ENCODE results near the gene SLC28A1. TPM values are rescaled to one million over a fixed set of nuclear protein-coding genes. Genes with fewer than 3 reads are reported as not detected.

The SLC28A1 gene
- total and polyA plus RNA-seq, 7 experiments from 2014 or later = not detected

DNA sequence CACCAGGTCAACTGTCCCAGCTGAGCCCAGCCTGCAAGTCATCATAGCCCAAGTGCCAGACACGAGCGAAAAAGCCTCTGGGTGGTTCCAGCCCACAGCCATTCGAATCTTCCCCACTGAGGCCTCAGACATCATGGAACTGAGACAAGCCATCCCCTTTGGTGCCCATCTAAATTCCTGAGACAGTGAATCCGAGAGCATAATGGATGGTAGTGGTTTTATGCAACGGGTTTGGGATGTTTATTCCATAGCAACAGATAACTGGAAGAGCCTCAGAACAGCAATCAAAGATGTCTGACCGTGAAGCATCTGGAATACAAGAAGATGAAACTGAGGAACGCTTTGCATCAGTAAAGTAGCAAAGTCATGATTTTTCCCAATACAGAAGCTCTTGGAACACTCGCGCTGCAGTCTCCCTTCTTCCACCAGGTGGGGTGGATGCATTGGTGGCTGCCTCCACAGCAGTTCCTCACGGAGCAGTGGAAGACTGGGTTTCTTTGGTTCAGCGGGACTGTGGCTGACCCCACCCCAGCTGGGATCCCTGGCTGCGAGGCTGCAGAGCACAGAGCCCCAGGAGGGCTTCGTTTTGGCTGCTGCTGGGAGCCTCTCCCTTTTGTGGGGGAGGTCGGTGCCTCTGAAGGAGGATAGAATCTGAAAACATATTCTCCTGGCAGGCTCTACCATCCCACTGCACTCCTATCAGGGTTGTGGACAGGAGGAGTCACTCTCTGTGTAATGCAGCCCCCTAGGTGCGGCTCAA lies 70.8 kb downstream of the SLC28A1 start:
- ChIA-PET POLR2A (no interaction called here), CTCF (interaction anchor here (0.6 to 1.1 kb wide), 5 partner anchors 27 to 91 kb away, joined by 3 to 18 read pairs (median 3); no protein-coding TSS in a partner anchor)
- Histone ChIP-seq H3K9me3 (ENCODE audit: control insufficient read depth in 2 of 3, low read length in 3 of 3) (no peaks in the 10 kb centered on the region), H3K27ac (ENCODE audit: low read depth, low read length) (no peak overlapping the region), H3K4me1 (ENCODE audit: control insufficient read depth in 2 of 2, insufficient read depth in 2 of 2, low read length in 2 of 2) (no peaks in the 10 kb centered on the region), H3K27me3 (ENCODE audit: control insufficient read depth in 2 of 2, insufficient read depth in 2 of 2, low read length in 2 of 2) (no peaks in the 10 kb centered on the region), H3K36me3 (ENCODE audit: control insufficient read depth in 2 of 3, insufficient read depth in 3 of 3, low read length in 3 of 3) (no peaks in the 10 kb centered on the region), H3K4me3 (ENCODE audit: low read length) (no peak overlapping the region)
- Mint-ChIP-seq H3K36me3 (no peaks in the 10 kb centered on the region), H3K4me3 (peak overlapping the region in 3 of 10 donors; percentile 12 to 37 (median 33)), H3K27me3 (peaks cover 5 to 39% (median 8%) of the 10 kb centered on the region in 5 donors), H3K4me1 (peaks cover 4 to 12% (median 11%) of the 10 kb centered on the region in 7 donors), H3K9me3 (no peaks in the 10 kb centered on the region), H3K27ac (no peak overlapping the region)
- ATAC-seq = peak; percentile 74
- intact Hi-C loops (cut with micrococcal nuclease) = loop anchor here (1.0 to 2.0 kb wide), 4 partner anchors 28 to 214 kb away; no protein-coding TSS in a partner anchor
- DNase-seq = peak in 7 of 9 donors; percentile 11 to 40 (median 34)

DNA sequence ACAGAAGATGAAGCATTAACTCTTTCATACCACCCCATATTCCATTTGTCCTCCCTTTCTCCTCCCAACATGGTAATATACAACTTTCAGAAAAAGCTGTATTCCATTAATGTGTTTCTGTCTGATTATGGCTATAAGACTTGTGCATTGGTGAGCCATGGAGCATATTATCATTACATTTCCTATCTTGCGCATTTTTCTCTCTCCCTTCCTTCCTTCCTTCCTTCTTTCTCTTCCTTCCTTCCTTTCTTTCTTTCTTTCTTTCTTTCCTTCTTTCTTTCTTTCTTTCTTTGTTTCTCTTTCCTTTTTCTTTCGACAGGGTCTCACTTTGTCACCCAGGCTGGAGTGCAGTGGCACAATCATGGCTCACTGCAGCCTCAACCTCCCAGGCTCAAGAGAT lies 71.7 kb downstream of the SLC28A1 start:
- Histone ChIP-seq H3K36me3 (ENCODE audit: control insufficient read depth in 2 of 3, insufficient read depth in 3 of 3, low read length in 3 of 3) (no peaks in the 10 kb centered on the region), H3K27me3 (ENCODE audit: control insufficient read depth in 2 of 2, insufficient read depth in 2 of 2, low read length in 2 of 2) (no peaks in the 10 kb centered on the region), H3K9me3 (ENCODE audit: control insufficient read depth in 2 of 3, low read length in 3 of 3) (no peaks in the 10 kb centered on the region), H3K4me1 (ENCODE audit: control insufficient read depth in 2 of 2, insufficient read depth in 2 of 2, low read length in 2 of 2) (no peaks in the 10 kb centered on the region), H3K4me3 (ENCODE audit: low read length) (no peak overlapping the region), H3K27ac (ENCODE audit: low read depth, low read length) (no peak overlapping the region)
- Mint-ChIP-seq H3K36me3 (no peaks in the 10 kb centered on the region), H3K4me1 (peaks cover 4 to 17% (median 11%) of the 10 kb centered on the region in 7 donors), H3K27ac (peak overlapping the region in 1 of 9 donors; percentile 18), H3K27me3 (peaks cover 5 to 34% (median 8%) of the 10 kb centered on the region in 5 donors), H3K9me3 (no peaks in the 10 kb centered on the region), H3K4me3 (peak overlapping the region in 2 of 10 donors; percentile 12 to 21)
- POLR2A ChIA-PET = no interaction called here
- intact Hi-C loops (cut with micrococcal nuclease) = no loop called here
- DNase-seq (no peak), ATAC-seq (no peak)
- CTCF ChIA-PET = interaction anchor here (3.6 kb wide), 1 partner anchor 89 kb away, joined by 27 read pairs; no protein-coding TSS in a partner anchor

DNA sequence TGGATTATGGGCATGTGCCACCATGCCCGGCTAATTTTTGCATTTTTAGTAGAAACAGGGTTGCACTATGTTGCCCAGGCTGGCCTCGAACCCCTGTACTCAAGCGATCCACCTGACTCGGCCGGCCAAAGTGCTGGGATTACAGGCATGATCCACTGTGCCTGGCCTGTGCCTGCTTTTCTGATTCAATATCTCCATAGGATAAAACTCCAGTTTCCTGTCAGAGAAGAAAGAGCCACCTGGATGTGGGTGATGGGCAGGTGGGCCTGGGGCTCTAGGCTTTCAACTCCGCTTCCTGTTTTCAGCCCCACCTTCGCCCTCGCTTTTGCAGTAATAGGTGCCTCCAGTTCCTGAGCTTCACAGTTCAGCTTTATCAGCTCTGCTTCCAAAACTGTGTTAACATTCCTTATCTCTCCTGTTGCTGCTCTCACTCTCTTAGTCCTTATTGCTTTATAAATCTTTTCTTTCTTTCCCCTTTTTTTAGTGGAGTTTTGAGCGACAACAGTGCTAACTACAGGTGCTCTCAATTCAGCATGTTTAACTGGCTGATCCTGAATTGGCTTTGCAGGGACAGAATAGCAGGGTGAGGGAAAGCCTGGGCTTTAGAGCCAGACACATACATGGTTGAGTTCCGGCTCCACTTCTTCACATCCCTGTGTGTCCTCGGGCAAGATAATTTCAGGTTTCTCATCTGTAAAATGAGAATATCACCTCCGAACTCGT lies 76.1 kb downstream of the SLC28A1 start:
- Histone ChIP-seq H3K4me3 (ENCODE audit: low read length) (no peak overlapping the region), H3K4me1 (ENCODE audit: control insufficient read depth in 2 of 2, insufficient read depth in 2 of 2, low read length in 2 of 2) (no peaks in the 10 kb centered on the region), H3K36me3 (ENCODE audit: control insufficient read depth in 2 of 3, insufficient read depth in 3 of 3, low read length in 3 of 3) (no peaks in the 10 kb centered on the region), H3K27me3 (ENCODE audit: control insufficient read depth in 2 of 2, insufficient read depth in 2 of 2, low read length in 2 of 2) (peaks cover 0 to 4% of the 10 kb centered on the region in 2 donors), H3K9me3 (ENCODE audit: control insufficient read depth in 2 of 3, low read length in 3 of 3) (no peaks in the 10 kb centered on the region), H3K27ac (ENCODE audit: low read depth, low read length) (no peak overlapping the region)
- H3K36me3 Mint-ChIP-seq = no peaks in the 10 kb centered on the region
- peaks cover 5 to 37% (median 13%) of the 10 kb centered on the region in 5 donors for H3K27me3 Mint-ChIP-seq
- DNase-seq = no peak
- POLR2A ChIA-PET = interaction anchor here (0.6 kb wide), 1 partner anchor 409 kb away, joined by 3 read pairs; no protein-coding TSS in a partner anchor
- H3K4me1 Mint-ChIP-seq = peaks cover 4 to 17% (median 7%) of the 10 kb centered on the region in 7 donors
- intact Hi-C loops (cut with micrococcal nuclease) = no loop called here
- peaks cover 0 to 6% (median 0%) of the 10 kb centered on the region in 11 donors for H3K9me3 Mint-ChIP-seq
- CTCF ChIA-PET = interaction anchor here (0.6 kb wide), 1 partner anchor 393 kb away, joined by 3 read pairs; no protein-coding TSS in a partner anchor
- no peak for ATAC-seq
- H3K27ac Mint-ChIP-seq = no peak overlapping the region
- H3K4me3 Mint-ChIP-seq = no peak overlapping the region

GRCh38 chr15:84961114-84961452 lies 76.6 kb downstream of the SLC28A1 start:
- no peak for ATAC-seq
- peaks cover under 1 to 12% (median 4%) of the 10 kb centered on the region in 7 donors for H3K4me1 Mint-ChIP-seq
- no peaks in the 10 kb centered on the region for H3K36me3 ChIP-seq (ENCODE audit: control insufficient read depth in 2 of 3, insufficient read depth in 3 of 3, low read length in 3 of 3)
- H3K9me3 Mint-ChIP-seq = peaks cover 0 to 6% (median 0%) of the 10 kb centered on the region in 11 donors
- H3K9me3 ChIP-seq (ENCODE audit: control insufficient read depth in 2 of 3, low read length in 3 of 3) = no peaks in the 10 kb centered on the region
- intact Hi-C loops (cut with micrococcal nuclease) = no loop called here
- no peak overlapping the region for H3K4me3 ChIP-seq (ENCODE audit: low read length)
- no peak overlapping the region for H3K27ac ChIP-seq (ENCODE audit: low read depth, low read length)
- no peak overlapping the region for H3K27ac Mint-ChIP-seq
- H3K4me3 Mint-ChIP-seq = no peak overlapping the region
- peaks cover 0 to 4% of the 10 kb centered on the region in 2 donors for H3K27me3 ChIP-seq (ENCODE audit: control insufficient read depth in 2 of 2, insufficient read depth in 2 of 2, low read length in 2 of 2)
- no peaks in the 10 kb centered on the region for H3K4me1 ChIP-seq (ENCODE audit: control insufficient read depth in 2 of 2, insufficient read depth in 2 of 2, low read length in 2 of 2)
- H3K36me3 Mint-ChIP-seq = no peaks in the 10 kb centered on the region
- ChIA-PET POLR2A (no interaction called here), CTCF (interaction anchor here (0.6 kb wide), 1 partner anchor 393 kb away, joined by 3 read pairs; no protein-coding TSS in a partner anchor)
- no peak for DNase-seq
- peaks cover under 1 to 33% (median 12%) of the 10 kb centered on the region in 5 donors for H3K27me3 Mint-ChIP-seq

GRCh38 chr15:84961707-84962106 lies 77.2 kb downstream of the SLC28A1 start:
- H3K36me3 Mint-ChIP-seq = no peaks in the 10 kb centered on the region
- no peaks in the 10 kb centered on the region for H3K9me3 ChIP-seq (ENCODE audit: control insufficient read depth in 2 of 3, low read length in 3 of 3)
- no peak for ATAC-seq

DNA sequence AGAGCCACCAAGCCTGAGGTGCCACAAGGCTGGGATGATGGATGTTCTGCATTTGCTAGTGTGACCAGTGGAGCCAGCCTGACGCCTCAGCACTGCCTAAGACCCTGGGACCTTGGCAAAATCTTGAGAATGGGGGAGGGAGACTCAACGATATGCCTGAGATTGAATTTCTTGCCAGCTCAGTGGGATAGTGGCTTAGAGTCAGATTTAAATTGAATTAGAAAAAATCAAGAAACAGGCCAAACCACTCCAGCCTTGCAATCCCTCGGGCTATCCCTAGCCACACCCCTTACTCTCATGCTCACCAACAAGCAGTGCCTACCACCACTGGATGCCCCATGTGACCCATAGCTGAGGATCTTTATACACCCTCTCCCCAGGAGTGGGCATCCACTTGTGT lies 78.5 kb downstream of the SLC28A1 start:
- Mint-ChIP-seq H3K4me1 (peaks cover 0 to 12% (median 6%) of the 10 kb centered on the region in 7 donors), H3K9me3 (peaks cover 0 to 12% (median 3%) of the 10 kb centered on the region in 11 donors)

More at GRCh38 chr15:84961707-84962106, 77.2 kb downstream of the SLC28A1 start:
- Histone ChIP-seq H3K27ac (ENCODE audit: low read depth, low read length) (no peak overlapping the region), H3K27me3 (ENCODE audit: control insufficient read depth in 2 of 2, insufficient read depth in 2 of 2, low read length in 2 of 2) (peaks cover 0 to 4% of the 10 kb centered on the region in 2 donors), H3K4me1 (ENCODE audit: control insufficient read depth in 2 of 2, insufficient read depth in 2 of 2, low read length in 2 of 2) (no peaks in the 10 kb centered on the region), H3K4me3 (ENCODE audit: low read length) (no peak overlapping the region), H3K36me3 (ENCODE audit: control insufficient read depth in 2 of 3, insufficient read depth in 3 of 3, low read length in 3 of 3) (no peaks in the 10 kb centered on the region)
- H3K4me1 Mint-ChIP-seq = peaks cover 0 to 12% (median 4%) of the 10 kb centered on the region in 7 donors
- H3K9me3 Mint-ChIP-seq = peaks cover 0 to 9% (median 3%) of the 10 kb centered on the region in 11 donors
- intact Hi-C loops (cut with micrococcal nuclease) = no loop called here
- ChIA-PET CTCF (interaction anchor here (0.8 kb wide), 1 partner anchor 82 kb away, joined by 4 read pairs; no protein-coding TSS in a partner anchor), POLR2A (no interaction called here)
- H3K27ac Mint-ChIP-seq = no peak overlapping the region
- H3K27me3 Mint-ChIP-seq = peaks cover 0 to 27% (median 8%) of the 10 kb centered on the region in 5 donors
- no peak overlapping the region for H3K4me3 Mint-ChIP-seq
- no peak for DNase-seq

More for the DNA sequence above, 78.5 kb downstream of the SLC28A1 start:
- no peaks in the 10 kb centered on the region for H3K36me3 ChIP-seq (ENCODE audit: control insufficient read depth in 2 of 3, insufficient read depth in 3 of 3, low read length in 3 of 3)
- POLR2A ChIA-PET = no interaction called here
- H3K36me3 Mint-ChIP-seq = no peaks in the 10 kb centered on the region
- H3K4me3 ChIP-seq (ENCODE audit: low read length) = no peak overlapping the region
- peaks cover 0 to 17% (median 5%) of the 10 kb centered on the region in 5 donors for H3K27me3 Mint-ChIP-seq
- H3K9me3 ChIP-seq (ENCODE audit: control insufficient read depth in 2 of 3, low read length in 3 of 3) = no peaks in the 10 kb centered on the region
- peaks cover 0 to 4% of the 10 kb centered on the region in 2 donors for H3K27me3 ChIP-seq (ENCODE audit: control insufficient read depth in 2 of 2, insufficient read depth in 2 of 2, low read length in 2 of 2)
- CTCF ChIA-PET = no interaction called here
- H3K27ac Mint-ChIP-seq = no peak overlapping the region
- no peak overlapping the region for H3K27ac ChIP-seq (ENCODE audit: low read depth, low read length)
- no peaks in the 10 kb centered on the region for H3K4me1 ChIP-seq (ENCODE audit: control insufficient read depth in 2 of 2, insufficient read depth in 2 of 2, low read length in 2 of 2)
- intact Hi-C loops (cut with micrococcal nuclease) = no loop called here
- ATAC-seq = no peak
- no peak overlapping the region for H3K4me3 Mint-ChIP-seq
- DNase-seq = no peak

Measured in naive thymus-derived CD4-positive, alpha-beta T cell (primary cell).